Tibial nerve (tissue), 4 donors: ENCODE data around the gene CACNA1I.

Experiments
- CTCF ChIP-seq, 5 experiments: fragments of 200-600 bp in 3 of 5; fragments of 450-650 bp in 2 of 5; sonication (generic) in 3 of 5; IDR thresholded peaks; one replicate each; pipeline ENCODE4 v1.5.1; 2016 to 2019; ENCODE audit warnings: antibody characterized with exemption in 5 of 5, mild to moderate bottlenecking in 3 of 5, moderate library complexity in 2 of 5
- EP300 ChIP-seq, 2 donors: sonication (generic); formaldehyde crosslinking; IDR thresholded peaks; one replicate each; pipeline ENCODE4 v1.6.1; 2017; ENCODE audit warnings: antibody characterized with exemption in 2 of 2, mild to moderate bottlenecking in 1 of 2
- POLR2A ChIP-seq, 2 donors: fragments of 450-650 bp; IDR thresholded peaks; one replicate each; pipeline ENCODE4 v1.6.1; 2017; ENCODE audit warnings: antibody characterized with exemption in 2 of 2, mild to moderate bottlenecking in 2 of 2, moderate library complexity in 2 of 2

GRCh38 chr22:39681038-39681861, 110.7 kb downstream of the CACNA1I start:
- TF ChIP-seq CTCF (IDR thresholded peaks at IDR 0.05) = no peak
- no peak for TF ChIP-seq POLR2A (IDR thresholded peaks at IDR 0.05)
- TF ChIP-seq EP300 (IDR thresholded peaks at IDR 0.05) = no peak
